Kidney capillary endothelial cell (primary cell): ENCODE data around the gene MRPL42.
"Not testable (repeated sequence)": the region's sequence is repeated elsewhere in the genome, so short reads cannot be mapped to it uniquely, and the experiment has no call there.

Experiments
- DNase-seq: peaks from one replicate; pipeline ENCODE4 v3.0.0-alpha.2; 2018; ENCODE audit warnings: low spot score

The MRPL42 gene

DNA sequence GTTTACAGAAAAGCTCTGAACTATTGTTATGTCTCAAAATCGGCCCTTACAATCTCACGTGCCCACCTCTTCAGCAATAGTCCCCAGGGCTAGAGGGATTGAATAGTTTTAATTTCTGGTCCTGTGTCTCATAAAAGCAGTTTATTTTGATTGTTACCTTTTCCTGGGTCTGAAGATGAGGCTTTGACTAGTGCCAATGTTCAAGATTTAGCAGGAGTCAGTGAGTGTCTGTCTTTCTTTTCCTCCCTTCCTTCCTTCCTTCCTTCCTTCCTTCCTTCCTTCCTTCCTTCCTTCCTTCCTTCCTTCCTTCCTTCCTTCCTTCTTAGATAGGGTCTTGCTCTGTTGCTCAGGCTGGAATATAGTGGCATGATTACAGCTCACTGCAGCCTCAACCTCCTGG lies 80.5 kb downstream of the MRPL42 start:
- DNase-seq = no peak

- DNase-seq = no peak
Measured at GRCh38 chr12:93549174-93549573, 81.9 kb downstream of the MRPL42 start.

DNA sequence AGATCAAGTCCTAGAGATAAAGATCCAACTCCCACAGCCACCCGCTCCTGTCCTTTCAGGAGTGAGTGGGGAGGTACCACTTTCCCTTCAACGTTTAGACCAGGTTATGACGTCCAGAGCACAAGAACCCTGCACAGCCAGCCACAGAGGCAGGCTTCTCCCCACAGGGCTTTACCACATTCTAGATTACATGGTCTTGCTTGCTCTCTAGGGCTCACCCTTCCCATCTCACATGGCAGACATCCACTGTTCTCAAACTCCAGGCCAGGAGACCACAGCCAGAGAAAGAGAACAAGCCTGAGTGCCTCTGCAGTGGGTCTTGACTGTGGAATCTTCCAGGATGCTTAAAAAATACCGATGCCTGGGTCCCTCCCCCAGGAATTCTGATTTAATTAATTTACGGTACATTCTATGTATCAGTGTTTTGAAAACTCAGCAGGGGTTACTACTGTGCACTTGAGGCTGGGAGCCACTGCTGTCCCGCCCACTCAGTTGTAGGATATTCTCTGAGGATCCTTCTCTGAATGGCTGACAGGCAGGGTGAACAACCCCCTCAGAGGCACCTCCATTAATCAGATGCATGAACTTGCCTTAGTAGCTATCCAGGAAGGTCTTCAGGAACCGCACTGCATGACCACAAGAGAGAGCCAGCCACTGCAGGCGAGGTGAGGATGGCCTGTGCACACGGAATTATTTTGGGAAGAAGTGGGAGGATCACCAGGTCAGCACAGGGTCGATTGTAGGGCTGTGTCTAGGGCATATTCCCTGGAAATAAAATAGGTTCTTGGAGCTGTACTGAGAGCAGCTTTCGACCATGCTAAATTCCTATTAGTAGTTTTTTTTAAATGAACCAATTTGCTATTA lies 83.7 kb downstream of the MRPL42 start:
- no peak for DNase-seq

GRCh38 chr12:93552427-93552826 lies 85.1 kb downstream of the MRPL42 start:
- DNase-seq = no peak

DNA sequence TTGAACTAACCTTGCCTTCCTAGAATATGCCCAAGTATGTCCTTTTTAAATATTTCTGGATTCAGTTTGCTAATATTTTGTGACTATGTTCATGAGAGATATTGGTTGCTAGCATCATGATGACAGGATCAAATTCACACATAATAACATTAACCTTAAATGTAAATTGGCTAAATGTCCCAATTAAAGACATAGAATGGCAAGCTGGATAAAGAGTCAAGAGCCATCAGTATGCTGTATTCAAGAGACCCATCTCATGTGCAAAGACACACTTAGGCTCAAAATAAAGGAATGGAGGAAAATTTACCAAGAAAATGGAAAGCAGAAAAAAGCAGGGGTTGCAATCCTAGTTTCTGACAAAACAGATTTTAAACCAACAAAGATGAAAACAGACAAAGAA lies 90.6 kb downstream of the MRPL42 start:
- not testable (repeated sequence) for DNase-seq

DNA sequence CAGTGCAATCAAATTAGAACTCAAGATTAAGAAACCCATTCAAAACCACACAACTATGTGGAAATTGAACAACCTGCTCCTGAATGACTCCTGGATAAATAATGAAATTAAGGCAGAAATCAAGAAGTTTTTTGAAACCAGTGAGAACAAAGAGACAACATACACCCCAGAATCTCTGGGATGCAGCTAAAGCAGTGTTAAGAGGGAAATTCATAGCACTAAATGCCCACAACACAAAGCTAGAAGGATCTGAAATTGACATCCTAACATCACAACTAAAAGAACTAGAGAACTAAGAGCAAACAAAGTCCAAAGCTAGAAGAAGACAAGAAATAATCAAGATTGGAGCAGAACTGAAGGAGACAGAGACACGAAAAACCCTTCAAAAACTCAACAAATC lies 91.4 kb downstream of the MRPL42 start:
- not testable (repeated sequence) for DNase-seq

DNA sequence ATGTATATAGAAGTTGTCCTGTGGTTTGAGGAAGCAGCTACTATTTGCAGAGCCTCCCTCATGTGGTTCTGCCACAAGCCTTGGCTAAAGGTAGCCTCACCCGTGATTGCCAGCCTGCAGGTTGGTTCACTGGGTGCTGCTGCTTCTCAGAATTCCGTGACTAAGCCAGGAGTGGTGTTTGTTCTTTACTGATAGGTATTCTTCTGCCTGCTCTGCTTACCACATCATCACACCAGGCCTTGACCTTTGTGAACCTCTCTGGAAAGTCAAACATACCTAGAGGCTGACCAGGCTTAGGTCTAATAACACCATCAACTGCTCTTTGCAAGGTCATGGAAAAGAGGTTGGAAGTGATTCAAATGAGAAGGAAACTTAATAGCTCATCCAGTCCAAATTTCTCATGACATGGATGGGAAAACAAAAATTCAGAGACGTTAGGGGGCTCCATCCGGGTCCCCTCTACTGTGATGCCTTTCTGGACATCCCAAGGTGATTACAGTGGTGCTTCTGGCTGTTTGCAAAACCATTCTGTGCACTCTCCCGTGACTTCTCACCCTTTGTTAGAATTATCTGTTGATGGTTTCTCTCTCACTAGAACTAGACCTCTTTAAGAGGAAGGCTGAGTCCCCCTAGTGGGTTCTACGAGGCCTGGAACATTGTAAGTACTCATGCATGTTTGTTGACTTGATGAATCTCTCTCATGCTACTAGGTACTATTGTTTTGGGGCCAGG lies 96.7 kb downstream of the MRPL42 start:
- DNase-seq = no peak

- DNase-seq = no peak
Measured at GRCh38 chr12:93565760-93566159, 98.4 kb downstream of the MRPL42 start.
